BLaER1 (cell line): ENCODE measurements around the gene TUBGCP6.

ENCODE experiments used
- H3K27ac ChIP-seq: shearing (Covaris generic); formaldehyde crosslinking; 2 replicates; pipeline ENCODE4 v1.8.1; 2022
- H3K27me3 ChIP-seq: shearing (Covaris generic); formaldehyde crosslinking; 2 replicates; pipeline ENCODE4 v1.8.1; 2022
- H3K36me3 ChIP-seq: shearing (Covaris generic); formaldehyde crosslinking; 2 replicates; pipeline ENCODE4 v1.8.1; 2022
- H3K4me1 ChIP-seq: shearing (Covaris generic); formaldehyde crosslinking; 2 replicates; pipeline ENCODE4 v1.8.1; 2022
- H3K4me2 ChIP-seq: shearing (Covaris generic); formaldehyde crosslinking; 2 replicates; pipeline ENCODE4 v1.8.1; 2022
- H3K4me3 ChIP-seq: shearing (Covaris generic); formaldehyde crosslinking; 2 replicates; pipeline ENCODE4 v1.8.1; 2022
- H3K9ac ChIP-seq: shearing (Covaris generic); formaldehyde crosslinking; 2 replicates; pipeline ENCODE4 v1.8.1; 2022
- H3K9me3 ChIP-seq: shearing (Covaris generic); formaldehyde crosslinking; 2 replicates; pipeline ENCODE4 v1.8.1; 2022
- H4K20me1 ChIP-seq: shearing (Covaris generic); formaldehyde crosslinking; 2 replicates; pipeline ENCODE4 v1.8.1; 2022
- Cebpa-rat ChIP-seq: shearing (Covaris generic); IDR thresholded peaks from 2 replicates; pipeline ENCODE4 v1.8.1; 2022

Gene TUBGCP6

DNA sequence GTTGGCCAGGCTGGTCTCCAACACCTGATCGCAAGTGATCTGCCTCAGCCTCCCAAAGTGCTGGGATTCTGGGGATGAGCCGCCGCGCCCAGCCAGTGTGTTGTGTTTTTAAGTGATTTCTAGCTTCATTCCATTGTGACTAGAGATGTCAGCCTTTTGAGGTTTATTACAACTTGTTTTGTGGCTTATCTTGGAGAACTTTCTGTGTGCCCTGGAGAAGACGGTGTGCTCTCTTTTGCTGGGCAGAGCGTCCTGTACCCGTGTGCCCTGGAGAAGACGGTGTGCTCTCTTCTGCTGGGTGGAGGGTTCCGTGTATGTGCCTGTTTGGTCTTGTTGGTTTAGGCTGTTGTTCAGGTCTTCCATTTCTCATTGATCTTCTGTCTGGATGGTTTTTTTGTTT lies 31.6 kb downstream of the TUBGCP6 start:
- no peak overlapping the region for H3K4me2 ChIP-seq
- no peak for TF ChIP-seq Cebpa-rat
- H3K4me3 ChIP-seq, result no peak overlapping the region
- peaks cover 90% of the 10 kb centered on the region for H3K36me3 ChIP-seq
- no peak overlapping the region for H3K9ac ChIP-seq
- no peaks in the 10 kb centered on the region for H3K9me3 ChIP-seq
- H3K27ac ChIP-seq, result no peak overlapping the region
- H3K4me1 ChIP-seq, result peaks cover 49% of the 10 kb centered on the region
- H3K27me3 ChIP-seq, result no peaks in the 10 kb centered on the region
- peaks cover 99% of the 10 kb centered on the region for H4K20me1 ChIP-seq

DNA sequence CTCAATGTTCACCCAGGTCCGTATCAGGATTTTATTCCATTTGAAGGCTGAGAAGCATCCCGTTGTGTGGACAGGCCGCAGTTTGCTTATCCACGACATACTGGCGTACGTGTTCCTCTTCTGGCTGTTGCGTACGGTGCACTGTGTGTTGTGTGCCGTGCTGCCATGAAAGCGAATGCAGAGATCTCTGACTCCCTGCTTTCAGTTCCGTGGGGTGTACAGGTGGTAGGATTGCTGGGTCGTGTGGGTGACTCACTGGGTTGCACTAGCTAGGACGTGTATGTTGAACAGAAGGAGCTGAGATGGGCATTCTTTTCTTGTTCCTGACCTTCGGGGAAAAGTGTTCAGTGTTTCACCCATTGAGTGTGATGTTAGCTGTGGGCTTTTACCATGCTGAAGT lies 33.7 kb downstream of the TUBGCP6 start:
- Histone ChIP-seq H3K27ac (no peak overlapping the region), H3K4me2 (no peak overlapping the region), H3K36me3 (peaks cover 79% of the 10 kb centered on the region), H3K9ac (no peak overlapping the region), H4K20me1 (peaks cover 99% of the 10 kb centered on the region), H3K9me3 (no peaks in the 10 kb centered on the region), H3K27me3 (no peaks in the 10 kb centered on the region), H3K4me1 (peaks cover 50% of the 10 kb centered on the region), H3K4me3 (no peak overlapping the region)
- TF ChIP-seq Cebpa-rat, result no peak

DNA sequence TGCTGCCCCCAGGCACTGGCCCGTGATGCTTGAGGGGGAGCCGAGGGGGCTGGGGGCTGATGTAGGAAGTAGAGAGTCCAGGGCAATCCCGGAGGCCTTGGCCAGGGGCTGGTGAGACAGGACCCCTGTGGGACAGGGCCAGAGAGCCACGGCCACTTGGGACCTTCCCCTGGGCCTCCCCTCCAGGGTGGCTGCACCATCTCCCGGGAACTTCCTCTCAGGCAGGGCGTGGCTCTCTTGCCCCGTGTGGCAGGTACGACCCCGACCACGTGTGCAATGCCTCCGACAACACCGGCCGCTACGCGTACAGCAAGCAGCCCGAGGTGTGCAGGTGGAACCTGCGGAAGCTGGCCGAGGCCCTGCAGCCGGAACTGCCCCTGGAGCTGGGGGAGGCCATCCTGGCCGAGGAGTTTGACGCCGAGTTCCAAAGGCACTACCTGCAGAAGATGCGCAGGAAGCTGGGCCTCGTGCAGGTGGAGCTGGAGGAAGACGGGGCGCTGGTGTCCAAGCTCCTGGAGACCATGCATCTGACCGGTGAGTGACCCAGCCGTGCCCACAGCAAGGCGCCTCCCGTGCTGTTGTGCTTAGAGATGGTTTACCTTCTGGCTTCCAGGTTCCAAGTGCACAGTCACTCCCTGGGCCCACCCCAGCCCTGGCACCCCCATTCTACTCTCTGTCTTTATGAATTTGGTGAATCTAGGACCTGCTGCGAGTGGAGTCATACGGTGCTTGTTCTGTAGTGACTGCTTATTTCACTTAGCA lies 34.3 kb downstream of the TUBGCP6 start:
- Histone ChIP-seq H3K4me2 (peak overlapping the region; percentile 79; the same call in 1 of the 2 replicates), H3K9me3 (no peaks in the 10 kb centered on the region), H3K4me3 (no peak overlapping the region), H3K27ac (0 out of 2 replicates have a peak overlapping the region, but pooled peaks have one; percentile 6), H3K36me3 (peaks cover 79% of the 10 kb centered on the region), H3K4me1 (peaks cover 56% of the 10 kb centered on the region), H3K27me3 (no peaks in the 10 kb centered on the region), H4K20me1 (peaks cover 99% of the 10 kb centered on the region), H3K9ac (no peak overlapping the region)
- no peak for TF ChIP-seq Cebpa-rat

- Histone ChIP-seq H4K20me1 (peaks cover 100% of the 10 kb centered on the region), H3K4me2 (peak overlapping the region; percentile 79), H3K4me1 (peaks cover 63% of the 10 kb centered on the region), H3K4me3 (no peak overlapping the region), H3K27me3 (no peaks in the 10 kb centered on the region), H3K9ac (no peak overlapping the region), H3K27ac (0 out of 2 replicates have a peak overlapping the region, but pooled peaks have one; percentile 6), H3K9me3 (no peaks in the 10 kb centered on the region), H3K36me3 (peaks cover 80% of the 10 kb centered on the region)
- no peak for TF ChIP-seq Cebpa-rat
Measured at GRCh38 chr22:50209893-50210292, 34.9 kb downstream of the TUBGCP6 start.

DNA sequence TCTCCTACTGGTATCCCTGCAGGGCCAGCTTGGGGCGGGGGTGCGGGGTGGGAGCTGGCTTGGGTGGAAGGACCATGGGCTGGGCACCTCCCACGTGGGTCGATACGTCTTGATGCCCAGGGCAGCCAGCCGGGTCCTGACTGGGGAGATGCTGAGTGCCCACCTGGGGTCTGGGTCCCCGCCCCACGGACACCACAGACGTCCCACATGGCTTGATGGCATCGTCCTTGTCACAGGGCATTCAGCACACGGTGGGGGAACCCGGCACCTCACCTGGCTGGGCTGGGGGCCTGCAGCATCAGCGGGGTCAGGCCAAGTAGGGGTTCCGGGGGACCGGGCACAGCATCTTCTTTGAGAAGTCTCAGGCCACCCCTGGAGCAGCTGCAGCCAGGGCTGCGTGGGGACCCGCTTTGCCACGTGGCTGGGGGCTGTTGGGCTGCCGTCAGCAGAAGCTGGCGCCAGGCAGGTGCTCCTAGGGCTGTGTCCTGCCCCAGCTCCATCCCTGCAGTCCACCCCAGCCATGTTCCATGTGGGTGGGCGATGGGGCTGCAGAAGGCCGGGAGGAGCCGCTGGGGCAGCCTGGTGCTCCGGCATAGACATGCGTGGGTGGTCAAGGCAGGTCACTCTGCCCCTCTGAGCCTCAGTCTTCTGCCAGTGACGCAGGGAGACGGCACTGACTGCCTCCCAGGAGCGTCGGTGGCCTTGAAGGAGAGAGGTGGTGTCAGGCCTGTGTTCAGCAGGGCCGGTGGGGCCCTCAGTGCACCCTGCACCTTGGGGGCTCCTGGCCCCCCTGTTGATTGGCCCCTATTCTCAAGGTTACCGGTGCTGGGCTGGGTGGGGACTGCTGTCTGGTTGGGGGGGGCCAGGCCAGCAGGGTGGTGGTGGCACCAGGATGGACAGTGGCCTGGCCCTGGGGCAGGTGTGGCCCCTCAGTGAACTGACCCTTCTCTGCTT lies 35.6 kb downstream of the TUBGCP6 start:
- Histone ChIP-seq H3K4me3 (no peak overlapping the region), H3K27me3 (no peaks in the 10 kb centered on the region), H3K36me3 (peaks cover 80% of the 10 kb centered on the region), H3K4me1 (peaks cover 70% of the 10 kb centered on the region), H3K27ac (peak overlapping the region; percentile 46; the same call in 1 of the 2 replicates), H3K9me3 (no peaks in the 10 kb centered on the region), H3K4me2 (peak overlapping the region; percentile 79), H4K20me1 (peaks cover 100% of the 10 kb centered on the region), H3K9ac (no peak overlapping the region)
- TF ChIP-seq Cebpa-rat, result no peak

- Histone ChIP-seq H3K9me3 (no peaks in the 10 kb centered on the region), H3K36me3 (peaks cover 75% of the 10 kb centered on the region), H3K27ac (peak overlapping the region; percentile 46), H3K4me1 (peaks cover 77% of the 10 kb centered on the region), H4K20me1 (peaks cover 99% of the 10 kb centered on the region), H3K4me3 (no peak overlapping the region), H3K9ac (no peak overlapping the region), H3K4me2 (peak overlapping the region; percentile 79), H3K27me3 (no peaks in the 10 kb centered on the region)
- no peak for TF ChIP-seq Cebpa-rat
Measured at GRCh38 chr22:50208430-50208938, 36.3 kb downstream of the TUBGCP6 start.

- Histone ChIP-seq H3K27me3 (no peaks in the 10 kb centered on the region), H3K9ac (no peak overlapping the region), H4K20me1 (peaks cover 99% of the 10 kb centered on the region), H3K36me3 (peaks cover 73% of the 10 kb centered on the region), H3K4me3 (no peak overlapping the region), H3K4me1 (peaks cover 80% of the 10 kb centered on the region), H3K9me3 (no peaks in the 10 kb centered on the region), H3K27ac (peak overlapping the region; percentile 46), H3K4me2 (peak overlapping the region; percentile 79)
- TF ChIP-seq Cebpa-rat, result no peak
Measured at GRCh38 chr22:50207383-50208140, 37.3 kb downstream of the TUBGCP6 start.

DNA sequence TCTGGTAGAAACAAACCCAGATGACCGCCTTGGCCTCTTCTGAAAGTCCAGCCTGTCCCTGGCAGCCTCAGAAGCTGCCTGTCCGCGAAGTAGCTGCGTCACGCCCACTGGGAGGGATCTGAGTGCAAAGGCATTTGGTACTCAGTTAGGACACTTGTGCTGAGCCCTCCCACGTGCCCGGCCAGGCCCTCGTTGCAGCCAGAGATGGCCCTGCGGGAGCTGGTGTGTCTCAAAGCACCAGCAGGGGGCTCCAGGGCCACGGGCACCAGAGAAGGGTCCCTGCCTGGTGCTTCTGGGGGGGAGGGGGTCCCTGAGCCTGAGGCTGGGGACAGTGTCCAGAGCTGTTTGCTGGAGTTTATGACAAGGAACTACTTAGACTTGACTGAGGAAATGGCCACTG lies 38.2 kb downstream of the TUBGCP6 start:
- Histone ChIP-seq H3K9ac (peak overlapping the region; percentile 15), H3K4me2 (peak overlapping the region; percentile 79)

More for the DNA sequence above, 38.2 kb downstream of the TUBGCP6 start:
- no peaks in the 10 kb centered on the region for H3K27me3 ChIP-seq
- H3K36me3 ChIP-seq, result peaks cover 63% of the 10 kb centered on the region
- peaks cover 88% of the 10 kb centered on the region for H3K4me1 ChIP-seq
- no peak overlapping the region for H3K4me3 ChIP-seq
- peak overlapping the region; percentile 42 for H3K27ac ChIP-seq
- no peaks in the 10 kb centered on the region for H3K9me3 ChIP-seq
- peaks cover 99% of the 10 kb centered on the region for H4K20me1 ChIP-seq
- TF ChIP-seq Cebpa-rat, result no peak
